ENCODE results near the gene CD24. TPM values are rescaled to one million over a fixed set of nuclear protein-coding genes. Genes with fewer than 3 reads are reported as not detected.

Gene CD24
- total and polyA plus RNA-seq, 10 of the 15 experiments (the other 5 are each of a cell fraction or from before 2014, with no cell fraction given) = 0.19 to 21.2 (median 9.0) TPM

DNA sequence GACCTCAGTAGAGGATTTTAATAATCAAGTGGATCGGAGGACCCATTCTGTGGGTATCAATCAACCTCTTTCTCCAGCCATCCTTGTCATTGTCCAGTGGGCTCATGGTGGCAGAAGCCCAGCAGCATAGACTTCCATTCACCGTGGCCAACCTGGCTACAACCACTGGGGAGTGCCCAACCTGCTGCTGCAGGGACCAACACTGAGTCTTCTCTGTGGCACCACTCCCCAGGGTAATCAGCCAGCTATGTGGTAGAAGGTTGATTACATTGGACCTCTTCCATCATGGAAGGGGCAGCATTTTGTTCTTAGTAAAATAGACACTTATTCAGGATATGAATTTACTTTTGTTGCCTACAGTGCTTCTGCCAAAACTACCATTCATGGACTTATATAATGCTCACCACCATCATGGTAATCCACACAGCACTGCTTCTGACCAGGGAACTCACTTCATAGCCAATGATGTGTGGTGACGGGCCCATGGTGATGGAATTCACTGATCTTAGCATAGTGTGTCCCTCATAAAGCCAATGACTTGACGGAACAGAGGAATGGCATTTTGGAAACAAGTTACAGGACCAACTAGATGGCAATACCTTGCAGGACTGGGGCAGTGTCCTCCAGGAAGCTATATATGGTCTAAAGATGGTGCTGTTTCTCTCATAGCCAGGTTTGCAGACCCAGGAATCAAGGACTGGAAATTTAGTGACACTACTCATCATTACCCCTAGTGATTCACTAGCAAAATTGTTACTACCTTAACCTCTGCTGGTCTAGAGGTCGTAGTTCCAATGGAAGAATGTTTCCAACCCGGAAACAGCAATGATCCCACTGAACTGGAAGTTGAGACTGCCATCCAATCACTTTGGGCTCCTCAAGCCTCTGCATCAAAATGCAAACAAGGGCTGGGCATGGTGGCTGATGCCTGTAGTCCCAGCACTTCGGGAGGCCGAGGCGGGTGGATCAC lies 7.6 kb downstream of the CD24 start:
- RAD21 ChIA-PET (ENCODE audit: unreplicated experiment) = interaction anchor here (0.7 kb wide), 1 partner anchor 357 kb away, joined by 4 read pairs; no protein-coding TSS in a partner anchor
- H4K20me1 ChIP-seq (ENCODE audit: control insufficient read depth, insufficient read depth) = no peaks in the 10 kb centered on the region
- H3K4me3 ChIP-seq = no peak overlapping the region
- in situ Hi-C loops (cut with MboI) = no loop called here
- no peak overlapping the region for H2AFZ ChIP-seq (ENCODE audit: control insufficient read depth, low read depth, low read length)
- CTCF ChIA-PET = no interaction called here
- no peaks in the 10 kb centered on the region for H3K9me3 ChIP-seq (replicated peaks; ENCODE audit: control insufficient read depth, insufficient read depth, low read length)
- SMC1A ChIA-PET (ENCODE audit: uncharacterized antibody, unreplicated experiment) = no interaction called here
- no TSS peak for BruUV-seq (replicated peaks)
- H3K4me2 ChIP-seq (ENCODE audit: control insufficient read depth, insufficient read depth) = no peak overlapping the region
- intact Hi-C loops (cut with micrococcal nuclease; ENCODE audit: unreplicated experiment) = no loop called here
- H3K27me3 ChIP-seq (replicated peaks in 1 of 2; ENCODE audit: control insufficient read depth in 2 of 2, insufficient read depth in 2 of 2, low read length in 1 of 2) = no peaks in the 10 kb centered on the region
- H3K36me3 ChIP-seq (ENCODE audit: control insufficient read depth in 2 of 2, insufficient read depth in 2 of 2, low read length in 1 of 2) = no peaks in the 10 kb centered on the region
- no peaks in the 10 kb centered on the region for H3K4me1 ChIP-seq (ENCODE audit: control insufficient read depth, insufficient read depth, low read length)
- WGBS (ENCODE audit: insufficient coverage, insufficient replicate concordance, low lambda C conversion rate, missing lambda C conversion rate) = 64% methylated on average over 9 of the region's 9 CpGs
- ATAC-seq = no peak
- FAIRE-seq = no peak
- no peak for DNase-seq (ENCODE audit: low read depth, low spot score)
- H3K27ac ChIP-seq (ENCODE audit: control insufficient read depth, insufficient read depth) = no peak overlapping the region
- POLR2A ChIA-PET = no interaction called here
- H3K9ac ChIP-seq (ENCODE audit: control insufficient read depth, insufficient read depth, low read length) = no peak overlapping the region
- no peaks in the 10 kb centered on the region for H3K79me2 ChIP-seq (ENCODE audit: control insufficient read depth, insufficient read depth, low read length)
- TF ChIP-seq WRNIP1 (IDR thresholded peaks at IDR 0.05; ENCODE audit: borderline replicate concordance, low read depth, low read length) (no peak), ZNF217 (IDR thresholded peaks at IDR 0.05) (no peak), SMC3 (IDR thresholded peaks at IDR 0.05; ENCODE audit: borderline replicate concordance, low read length) (no peak), FOXM1 (IDR thresholded peaks at IDR 0.05; ENCODE audit: low read depth, low read length) (no peak), LARP7 (IDR thresholded peaks at IDR 0.05) (no peak), RUNX3 (IDR thresholded peaks at IDR 0.05; ENCODE audit: low read length) (no peak), FOXK2 (IDR thresholded peaks at IDR 0.05) (no peak), SIX5 (IDR thresholded peaks at IDR 0.05; ENCODE audit: low read depth, low read length, severe bottlenecking) (no peak), SMAD5 (IDR thresholded peaks at IDR 0.05; ENCODE audit: low read depth) (no peak), HDAC6 (IDR thresholded peaks at IDR 0.05; ENCODE audit: unreplicated experiment) (no peak), GATAD2B (conservative IDR thresholded peaks at IDR 0.05; ENCODE audit: low read depth) (no peak), TBL1XR1 (IDR thresholded peaks at IDR 0.05; ENCODE audit: low read depth, low read length) (no peak)
- TF ChIP-seq, protein P1, sequence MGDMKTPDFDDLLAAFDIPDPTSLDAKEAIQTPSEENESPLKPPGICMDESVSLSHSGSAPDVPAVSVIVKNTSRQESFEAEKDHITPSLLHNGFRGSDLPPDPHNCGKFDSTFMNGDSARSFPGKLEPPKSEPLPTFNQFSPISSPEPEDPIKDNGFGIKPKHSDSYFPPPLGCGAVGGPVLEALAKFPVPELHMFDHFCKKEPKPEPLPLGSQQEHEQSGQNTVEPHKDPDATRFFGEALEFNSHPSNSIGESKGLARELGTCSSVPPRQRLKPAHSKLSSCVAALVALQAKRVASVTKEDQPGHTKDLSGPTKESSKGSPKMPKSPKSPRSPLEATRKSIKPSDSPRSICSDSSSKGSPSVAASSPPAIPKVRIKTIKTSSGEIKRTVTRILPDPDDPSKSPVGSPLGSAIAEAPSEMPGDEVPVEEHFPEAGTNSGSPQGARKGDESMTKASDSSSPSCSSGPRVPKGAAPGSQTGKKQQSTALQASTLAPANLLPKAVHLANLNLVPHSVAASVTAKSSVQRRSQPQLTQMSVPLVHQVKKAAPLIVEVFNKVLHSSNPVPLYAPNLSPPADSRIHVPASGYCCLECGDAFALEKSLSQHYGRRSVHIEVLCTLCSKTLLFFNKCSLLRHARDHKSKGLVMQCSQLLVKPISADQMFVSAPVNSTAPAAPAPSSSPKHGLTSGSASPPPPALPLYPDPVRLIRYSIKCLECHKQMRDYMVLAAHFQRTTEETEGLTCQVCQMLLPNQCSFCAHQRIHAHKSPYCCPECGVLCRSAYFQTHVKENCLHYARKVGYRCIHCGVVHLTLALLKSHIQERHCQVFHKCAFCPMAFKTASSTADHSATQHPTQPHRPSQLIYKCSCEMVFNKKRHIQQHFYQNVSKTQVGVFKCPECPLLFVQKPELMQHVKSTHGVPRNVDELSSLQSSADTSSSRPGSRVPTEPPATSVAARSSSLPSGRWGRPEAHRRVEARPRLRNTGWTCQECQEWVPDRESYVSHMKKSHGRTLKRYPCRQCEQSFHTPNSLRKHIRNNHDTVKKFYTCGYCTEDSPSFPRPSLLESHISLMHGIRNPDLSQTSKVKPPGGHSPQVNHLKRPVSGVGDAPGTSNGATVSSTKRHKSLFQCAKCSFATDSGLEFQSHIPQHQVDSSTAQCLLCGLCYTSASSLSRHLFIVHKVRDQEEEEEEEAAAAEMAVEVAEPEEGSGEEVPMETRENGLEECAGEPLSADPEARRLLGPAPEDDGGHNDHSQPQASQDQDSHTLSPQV (IDR thresholded peaks at IDR 0.05) = no peak
- TF ChIP-seq, protein P2, sequence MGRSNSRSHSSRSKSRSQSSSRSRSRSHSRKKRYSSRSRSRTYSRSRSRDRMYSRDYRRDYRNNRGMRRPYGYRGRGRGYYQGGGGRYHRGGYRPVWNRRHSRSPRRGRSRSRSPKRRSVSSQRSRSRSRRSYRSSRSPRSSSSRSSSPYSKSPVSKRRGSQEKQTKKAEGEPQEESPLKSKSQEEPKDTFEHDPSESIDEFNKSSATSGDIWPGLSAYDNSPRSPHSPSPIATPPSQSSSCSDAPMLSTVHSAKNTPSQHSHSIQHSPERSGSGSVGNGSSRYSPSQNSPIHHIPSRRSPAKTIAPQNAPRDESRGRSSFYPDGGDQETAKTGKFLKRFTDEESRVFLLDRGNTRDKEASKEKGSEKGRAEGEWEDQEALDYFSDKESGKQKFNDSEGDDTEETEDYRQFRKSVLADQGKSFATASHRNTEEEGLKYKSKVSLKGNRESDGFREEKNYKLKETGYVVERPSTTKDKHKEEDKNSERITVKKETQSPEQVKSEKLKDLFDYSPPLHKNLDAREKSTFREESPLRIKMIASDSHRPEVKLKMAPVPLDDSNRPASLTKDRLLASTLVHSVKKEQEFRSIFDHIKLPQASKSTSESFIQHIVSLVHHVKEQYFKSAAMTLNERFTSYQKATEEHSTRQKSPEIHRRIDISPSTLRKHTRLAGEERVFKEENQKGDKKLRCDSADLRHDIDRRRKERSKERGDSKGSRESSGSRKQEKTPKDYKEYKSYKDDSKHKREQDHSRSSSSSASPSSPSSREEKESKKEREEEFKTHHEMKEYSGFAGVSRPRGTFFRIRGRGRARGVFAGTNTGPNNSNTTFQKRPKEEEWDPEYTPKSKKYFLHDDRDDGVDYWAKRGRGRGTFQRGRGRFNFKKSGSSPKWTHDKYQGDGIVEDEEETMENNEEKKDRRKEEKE (IDR thresholded peaks at IDR 0.05) = no peak
- TF ChIP-seq, protein P3, sequence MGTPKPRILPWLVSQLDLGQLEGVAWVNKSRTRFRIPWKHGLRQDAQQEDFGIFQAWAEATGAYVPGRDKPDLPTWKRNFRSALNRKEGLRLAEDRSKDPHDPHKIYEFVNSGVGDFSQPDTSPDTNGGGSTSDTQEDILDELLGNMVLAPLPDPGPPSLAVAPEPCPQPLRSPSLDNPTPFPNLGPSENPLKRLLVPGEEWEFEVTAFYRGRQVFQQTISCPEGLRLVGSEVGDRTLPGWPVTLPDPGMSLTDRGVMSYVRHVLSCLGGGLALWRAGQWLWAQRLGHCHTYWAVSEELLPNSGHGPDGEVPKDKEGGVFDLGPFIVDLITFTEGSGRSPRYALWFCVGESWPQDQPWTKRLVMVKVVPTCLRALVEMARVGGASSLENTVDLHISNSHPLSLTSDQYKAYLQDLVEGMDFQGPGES (IDR thresholded peaks at IDR 0.05) = no peak
- TF ChIP-seq, protein P4, sequence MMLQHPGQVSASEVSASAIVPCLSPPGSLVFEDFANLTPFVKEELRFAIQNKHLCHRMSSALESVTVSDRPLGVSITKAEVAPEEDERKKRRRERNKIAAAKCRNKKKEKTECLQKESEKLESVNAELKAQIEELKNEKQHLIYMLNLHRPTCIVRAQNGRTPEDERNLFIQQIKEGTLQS (IDR thresholded peaks at IDR 0.05; ENCODE audit: borderline replicate concordance, extremely low read depth, low read depth, low read length) = no peak
